ENCODE measurements around the gene CUEDC2.

The CUEDC2 gene

DNA sequence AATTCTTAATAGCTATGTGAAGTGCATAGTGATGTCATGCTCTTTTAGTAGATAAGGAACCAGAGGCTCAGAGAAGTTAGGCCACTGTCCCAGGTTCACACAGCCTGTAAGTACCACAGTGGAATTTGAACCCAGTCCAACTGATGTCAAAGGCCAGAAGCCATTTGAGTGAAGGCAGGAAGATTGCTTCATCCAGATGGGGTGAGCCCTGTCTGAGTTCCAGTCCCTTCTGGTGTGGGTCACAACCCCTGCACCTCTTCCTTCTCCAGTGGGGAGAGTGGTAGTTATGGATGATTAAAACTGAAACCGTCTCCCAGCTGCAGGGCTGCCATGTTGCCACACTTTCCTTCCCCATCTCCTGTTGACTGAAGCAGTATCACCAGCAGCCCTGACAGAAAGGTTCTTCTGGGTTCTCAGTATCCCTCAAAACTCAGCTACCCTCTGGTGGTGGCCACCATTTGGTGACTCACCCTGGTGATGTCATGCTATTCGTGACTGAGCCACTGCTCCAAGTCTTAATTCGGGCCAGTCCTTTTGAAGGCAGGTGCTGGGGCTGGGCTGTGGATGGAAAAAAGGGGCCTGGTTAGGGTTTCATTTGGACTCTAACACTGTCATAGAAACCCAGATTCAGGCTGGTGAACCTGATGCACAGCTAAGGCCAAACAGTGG, 20.4 kb upstream of the CUEDC2 start:
- DNase-seq (ENCODE audit: extremely low read depth, insufficient read length), result no peak
- peaks cover 4% of the 10 kb centered on the region; the same call in 1 of the 2 replicates for H3K36me3 ChIP-seq (ENCODE audit: control insufficient read depth, insufficient read depth, low read length)
- no peak overlapping the region for H3K4me3 ChIP-seq (replicated peaks; ENCODE audit: low read depth, low read length)
- no peaks in the 10 kb centered on the region for H3K27me3 ChIP-seq (replicated peaks; ENCODE audit: control insufficient read depth, insufficient read depth, low read length)
- no peak for TF ChIP-seq CTCF (IDR thresholded peaks at IDR 0.05; ENCODE audit: insufficient read depth, low read length, poor library complexity, severe bottlenecking)

- DNase-seq (ENCODE audit: extremely low read depth, insufficient read length), result no peak
- no peak for TF ChIP-seq CTCF (IDR thresholded peaks at IDR 0.05; ENCODE audit: insufficient read depth, low read length, poor library complexity, severe bottlenecking)
- no peaks in the 10 kb centered on the region for H3K27me3 ChIP-seq (replicated peaks; ENCODE audit: control insufficient read depth, insufficient read depth, low read length)
- peak within 1 kb of the TSS; percentile 89 for H3K4me3 ChIP-seq (replicated peaks; ENCODE audit: low read depth, low read length)
- H3K36me3 ChIP-seq (ENCODE audit: control insufficient read depth, insufficient read depth, low read length), result peaks cover 4% of the 10 kb centered on the region; the same call in 1 of the 2 replicates
These were observed 19.0 kb upstream of the CUEDC2 start, which contains the start of gene C10orf95 for GRCh38 chr10:102451105-102451969. Gene C10orf95, minus strand, starts transcription at chr10:102451543. Its CDS starts 450 bp downstream, at chr10:102451093.

- Histone ChIP-seq H3K4me3 (replicated peaks; ENCODE audit: low read depth, low read length) (peak overlapping the region; percentile 89), H3K36me3 (ENCODE audit: control insufficient read depth, insufficient read depth, low read length) (peaks cover 2% of the 10 kb centered on the region; the same call in 1 of the 2 replicates), H3K27me3 (replicated peaks; ENCODE audit: control insufficient read depth, insufficient read depth, low read length) (no peaks in the 10 kb centered on the region)
- no peak for TF ChIP-seq CTCF (IDR thresholded peaks at IDR 0.05; ENCODE audit: insufficient read depth, low read length, poor library complexity, severe bottlenecking)
- DNase-seq (ENCODE audit: extremely low read depth, insufficient read length), result peak; percentile 98
These were observed 18.2 kb upstream of the CUEDC2 start for GRCh38 chr10:102450374-102451104.

DNA sequence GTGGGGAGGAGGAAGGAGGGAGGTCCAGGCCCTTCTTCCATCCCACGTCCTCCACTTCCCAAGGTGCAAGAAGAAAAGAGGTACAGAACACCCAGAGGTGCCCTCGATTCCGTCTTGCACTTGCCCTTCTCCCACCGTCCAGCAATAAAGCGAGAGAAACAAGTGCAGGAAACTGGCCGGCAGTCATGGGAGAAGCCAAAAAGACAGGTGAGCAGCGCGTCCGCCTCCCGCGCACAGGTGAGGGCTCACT, 17.7 kb upstream of the CUEDC2 start:
- Histone ChIP-seq H3K4me3 (replicated peaks; ENCODE audit: low read depth, low read length) (peak overlapping the region; percentile 89), H3K36me3 (ENCODE audit: control insufficient read depth, insufficient read depth, low read length) (peaks cover 2% of the 10 kb centered on the region; the same call in 1 of the 2 replicates), H3K27me3 (replicated peaks; ENCODE audit: control insufficient read depth, insufficient read depth, low read length) (no peaks in the 10 kb centered on the region)
- no peak for DNase-seq (ENCODE audit: extremely low read depth, insufficient read length)
- TF ChIP-seq CTCF (IDR thresholded peaks at IDR 0.05; ENCODE audit: insufficient read depth, low read length, poor library complexity, severe bottlenecking), result no peak

DNA sequence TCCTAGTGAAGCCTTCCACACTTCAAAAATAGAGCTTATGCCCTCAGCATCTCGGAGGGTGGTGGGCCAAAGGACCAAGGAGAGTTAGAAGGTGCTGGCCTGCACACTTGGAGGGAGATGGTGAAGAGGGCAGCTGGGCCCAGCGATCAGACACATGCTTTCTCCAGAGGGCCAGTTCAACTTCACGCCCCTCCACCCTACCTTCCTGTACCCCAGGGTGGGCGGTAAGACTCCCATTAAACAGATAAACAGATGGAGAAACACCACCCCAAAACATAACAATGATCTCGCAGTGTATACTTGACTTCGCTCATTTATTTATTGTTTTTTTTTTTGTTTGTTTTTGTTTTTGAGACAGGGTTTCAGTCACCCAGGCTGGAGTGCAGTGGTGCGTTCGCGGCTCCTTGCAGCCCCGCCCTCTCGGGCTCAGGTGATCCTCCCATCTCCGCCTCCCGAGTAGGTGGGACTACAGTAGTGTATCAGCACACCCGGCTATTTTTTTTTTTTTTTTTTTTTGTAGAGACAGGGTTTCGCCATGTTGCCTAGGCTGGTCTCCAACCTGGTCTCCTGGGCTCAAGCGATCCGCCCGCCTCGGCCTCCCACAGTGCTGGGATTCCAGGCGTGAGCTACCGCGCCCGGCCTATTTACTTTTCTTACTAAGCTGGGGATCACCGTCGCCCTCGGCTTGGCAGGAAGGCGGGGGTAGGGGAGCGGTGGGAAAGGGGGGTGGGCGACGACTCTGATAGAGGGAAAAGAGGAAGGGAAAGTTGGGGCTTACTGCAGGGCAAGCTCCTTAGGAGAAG, 17.1 kb upstream of the CUEDC2 start:
- Histone ChIP-seq H3K36me3 (ENCODE audit: control insufficient read depth, insufficient read depth, low read length) (peaks cover 2% of the 10 kb centered on the region; the same call in 1 of the 2 replicates), H3K4me3 (replicated peaks; ENCODE audit: low read depth, low read length) (peak overlapping the region; percentile 89), H3K27me3 (replicated peaks; ENCODE audit: control insufficient read depth, insufficient read depth, low read length) (no peaks in the 10 kb centered on the region)
- TF ChIP-seq CTCF (IDR thresholded peaks at IDR 0.05; ENCODE audit: insufficient read depth, low read length, poor library complexity, severe bottlenecking), result no peak
- DNase-seq (ENCODE audit: extremely low read depth, insufficient read length), result peak; percentile 82
